ENCODE results near the gene CAPN15. TPM values are rescaled to one million over a fixed set of nuclear protein-coding genes. Genes with fewer than 3 reads are reported as not detected.

Gene CAPN15
- total RNA-seq, 1 donor from 2014 or later: 39.9 TPM

- no peaks in the 10 kb centered on the region for H3K27me3 Mint-ChIP-seq (ENCODE audit: unreplicated experiment)
- peak within 1 kb of the TSS; percentile 98 for H3K4me3 Mint-ChIP-seq (ENCODE audit: unreplicated experiment)
- peaks cover 2% of the 10 kb centered on the region for H3K36me3 Mint-ChIP-seq (ENCODE audit: unreplicated experiment)
- peak; percentile 100 for DNase-seq (ENCODE audit: extremely low spot score, unreplicated experiment)
- H3K4me1 Mint-ChIP-seq (ENCODE audit: unreplicated experiment): peaks cover 37% of the 10 kb centered on the region
- TF ChIP-seq CTCF (IDR thresholded peaks at IDR 0.05): no peak
- no peaks in the 10 kb centered on the region for H3K9me3 Mint-ChIP-seq (ENCODE audit: unreplicated experiment)
- H3K27ac Mint-ChIP-seq (ENCODE audit: unreplicated experiment): peak within 1 kb of the TSS; percentile 100
Observed at GRCh38 chr16:589658-590187, 62.2 kb downstream of the CAPN15 start, which contains the start of gene RAB40C. Gene RAB40C (plus strand): TSS chr16:590066. CDS start chr16:590292, 226 bp downstream.

- no peak for DNase-seq (ENCODE audit: extremely low spot score, unreplicated experiment)
- H3K4me3 Mint-ChIP-seq (ENCODE audit: unreplicated experiment): peak overlapping the region; percentile 79
Observed at GRCh38 chr16:590188-590814, 62.8 kb downstream of the CAPN15 start.

GRCh38 chr16:590815-591200 lies 63.3 kb downstream of the CAPN15 start:
- no peak for DNase-seq (ENCODE audit: extremely low spot score, unreplicated experiment)
- TF ChIP-seq CTCF (IDR thresholded peaks at IDR 0.05): no peak
- Mint-ChIP-seq H3K4me1 (ENCODE audit: unreplicated experiment) (peaks cover 37% of the 10 kb centered on the region), H3K27me3 (ENCODE audit: unreplicated experiment) (no peaks in the 10 kb centered on the region), H3K36me3 (ENCODE audit: unreplicated experiment) (peaks cover 2% of the 10 kb centered on the region), H3K27ac (ENCODE audit: unreplicated experiment) (peak overlapping the region; percentile 48), H3K9me3 (ENCODE audit: unreplicated experiment) (no peaks in the 10 kb centered on the region), H3K4me3 (ENCODE audit: unreplicated experiment) (peak overlapping the region; percentile 79)

More at GRCh38 chr16:590188-590814, 62.8 kb downstream of the CAPN15 start:
- Mint-ChIP-seq H3K27me3 (ENCODE audit: unreplicated experiment) (no peaks in the 10 kb centered on the region), H3K4me1 (ENCODE audit: unreplicated experiment) (peaks cover 37% of the 10 kb centered on the region), H3K9me3 (ENCODE audit: unreplicated experiment) (no peaks in the 10 kb centered on the region), H3K27ac (ENCODE audit: unreplicated experiment) (peak overlapping the region; percentile 48), H3K36me3 (ENCODE audit: unreplicated experiment) (peaks cover 2% of the 10 kb centered on the region)
- peak; percentile 9 for TF ChIP-seq CTCF (IDR thresholded peaks at IDR 0.05)

- H3K36me3 Mint-ChIP-seq (ENCODE audit: unreplicated experiment): peaks cover 6% of the 10 kb centered on the region
- H3K27ac Mint-ChIP-seq (ENCODE audit: unreplicated experiment): peak overlapping the region; percentile 48
- H3K27me3 Mint-ChIP-seq (ENCODE audit: unreplicated experiment): no peaks in the 10 kb centered on the region
- no peak for TF ChIP-seq CTCF (IDR thresholded peaks at IDR 0.05)
- DNase-seq (ENCODE audit: extremely low spot score, unreplicated experiment): no peak
- peak overlapping the region; percentile 79 for H3K4me3 Mint-ChIP-seq (ENCODE audit: unreplicated experiment)
- peaks cover 37% of the 10 kb centered on the region for H3K4me1 Mint-ChIP-seq (ENCODE audit: unreplicated experiment)
- no peaks in the 10 kb centered on the region for H3K9me3 Mint-ChIP-seq (ENCODE audit: unreplicated experiment)
Observed at GRCh38 chr16:591231-591630, 63.7 kb downstream of the CAPN15 start.

GRCh38 chr16:591892-592517 lies 64.5 kb downstream of the CAPN15 start:
- Mint-ChIP-seq H3K27me3 (ENCODE audit: unreplicated experiment) (no peaks in the 10 kb centered on the region), H3K27ac (ENCODE audit: unreplicated experiment) (no peak overlapping the region), H3K4me3 (ENCODE audit: unreplicated experiment) (no peak overlapping the region), H3K36me3 (ENCODE audit: unreplicated experiment) (peaks cover 13% of the 10 kb centered on the region), H3K9me3 (ENCODE audit: unreplicated experiment) (no peaks in the 10 kb centered on the region), H3K4me1 (ENCODE audit: unreplicated experiment) (peaks cover 37% of the 10 kb centered on the region)
- no peak for DNase-seq (ENCODE audit: extremely low spot score, unreplicated experiment)
- TF ChIP-seq CTCF (IDR thresholded peaks at IDR 0.05): no peak
